Keratinocyte (primary cell): ENCODE data around the gene MERTK. TPM values are rescaled to one million over a fixed set of nuclear protein-coding genes. Genes with fewer than 3 reads are reported as not detected.

Source experiments
- DNase-seq: peaks from one replicate; pipeline ENCODE4 v3.0.0-alpha.2; 2011; ENCODE audit warnings: low read depth, missing footprints, low spot score
- FAIRE-seq: peaks from 2 replicates; lab custom pipeline; 2011; peaks lifted over from hg19 to GRCh38; lab: Jason Lieb, UNC
- H2AFZ ChIP-seq: 2 replicates; pipeline ENCODE4 v1.6.0; 2012; ENCODE audit warnings: low read length, control low read depth, inconsistent platforms; ENCODE audit not compliant: control insufficient read depth
- H3K27ac ChIP-seq: 2 replicates; pipeline ENCODE4 v1.5.1; 2011; ENCODE audit warnings: low read length; ENCODE audit not compliant: control insufficient read depth, insufficient read depth
- H3K27me3 ChIP-seq: 3 replicates; pipeline ENCODE4 v1.6.0; 2011; ENCODE audit warnings: low read length; ENCODE audit not compliant: control insufficient read depth, insufficient read depth; ENCODE audit errors: extremely low read depth
- H3K36me3 ChIP-seq, 2 experiments: 2 replicates in 1 of 2; 3 replicates in 1 of 2; pipeline ENCODE4 v1.5.1; 2011; ENCODE audit warnings: low read length in 2 of 2, mild to moderate bottlenecking in 1 of 2; ENCODE audit not compliant: control insufficient read depth in 2 of 2, insufficient read depth in 2 of 2; ENCODE audit errors: extremely low read depth in 1 of 2
- H3K4me1 ChIP-seq: 3 replicates; pipeline ENCODE4 v1.5.1; 2011; ENCODE audit warnings: low read length; ENCODE audit not compliant: control insufficient read depth, insufficient read depth; ENCODE audit errors: extremely low read depth
- H3K4me2 ChIP-seq: 3 replicates; pipeline ENCODE4 v1.6.0; 2011; ENCODE audit warnings: low read depth, low read length; ENCODE audit not compliant: control insufficient read depth, insufficient read depth; ENCODE audit errors: extremely low read depth
- H3K4me3 ChIP-seq, 3 experiments: fragments of 200-600 bp in 1 of 3; sonication (generic) in 1 of 3; 2 replicates in 2 of 3; 3 replicates in 1 of 3; pipeline ENCODE4 v1.5.1; 2011 to 2016; ENCODE audit warnings: low read length in 3 of 3, mild to moderate bottlenecking in 3 of 3, control low read depth in 2 of 3, inconsistent platforms in 1 of 3, low read depth in 1 of 3, mixed read lengths in 1 of 3, mixed run types in 1 of 3, moderate library complexity in 1 of 3; ENCODE audit not compliant: control insufficient read depth in 2 of 3, insufficient read depth in 2 of 3; ENCODE audit errors: extremely low read depth in 1 of 3
- H3K79me2 ChIP-seq: 2 replicates; pipeline ENCODE4 v1.6.0; 2012; ENCODE audit warnings: low read length; ENCODE audit not compliant: control insufficient read depth, insufficient read depth
- H3K9ac ChIP-seq: 3 replicates; pipeline ENCODE4 v1.6.0; 2011; ENCODE audit warnings: low read length; ENCODE audit not compliant: control insufficient read depth, insufficient read depth; ENCODE audit errors: extremely low read depth
- H3K9me1 ChIP-seq: 3 replicates; pipeline ENCODE4 v1.6.0; 2011; ENCODE audit warnings: low read length; ENCODE audit not compliant: control insufficient read depth, insufficient read depth; ENCODE audit errors: extremely low read depth
- H3K9me3 ChIP-seq: 2 replicates; pipeline ENCODE4 v1.5.1; 2012; ENCODE audit warnings: low read depth, low read length; ENCODE audit not compliant: control insufficient read depth
- H4K20me1 ChIP-seq: 3 replicates; pipeline ENCODE4 v1.6.0; 2011; ENCODE audit warnings: low read length; ENCODE audit not compliant: control insufficient read depth, insufficient read depth; ENCODE audit errors: extremely low read depth
- CTCF ChIP-seq, 3 experiments: IDR thresholded peaks in 1 of 3; conservative IDR thresholded peaks in 1 of 3; optimal IDR thresholded peaks in 1 of 3; 2 replicates in 2 of 3; 3 replicates in 1 of 3; pipeline versions ENCODE3 to v1.5.1; 2011; ENCODE audit warnings: low read length in 3 of 3, mild to moderate bottlenecking in 3 of 3, moderate library complexity in 2 of 3, control low read depth in 1 of 3, inconsistent platforms in 1 of 3; ENCODE audit not compliant: insufficient read depth in 2 of 3; ENCODE audit errors: extremely low read depth in 1 of 3
- EZH2 ChIP-seq: IDR thresholded peaks from one replicate; pipeline ENCODE4 v1.6.1; 2012; ENCODE audit warnings: inconsistent platforms, mild to moderate bottlenecking, low read length, moderate library complexity
- dilution Hi-C: fragments of 300-500 bp; cut with MboI; formaldehyde crosslinking; loops from one replicate; pipeline ENCODE4 v1.7.0; 2020; ENCODE audit warnings: low sequenced_read_pairs; ENCODE audit not compliant: extremely low pct_ligation_motif_present
- polyA plus RNA-seq, 5 experiments: library from polyadenylated mRNA; depleted of rRNA in 3 of 5; stranded (reverse) in 3 of 5; stranded (forward) in 1 of 5; unstranded in 1 of 5; fragments of >200 nt; gene quantifications; 1 replicate in 1 of 5; 2 replicates in 3 of 5; 3 replicates in 1 of 5; pipeline versions ENCODE4 v1.2.1 to v1.2.3, GENCODE V29; 2011 to 2012; ENCODE audit warnings: missing spikeins in 2 of 5, low read depth in 1 of 5, low replicate concordance in 1 of 5

Gene MERTK
- polyA plus RNA-seq, 1 donor (not counting 4 experiments of a cell fraction or from before 2014, with no cell fraction given), result 0.14 TPM

DNA sequence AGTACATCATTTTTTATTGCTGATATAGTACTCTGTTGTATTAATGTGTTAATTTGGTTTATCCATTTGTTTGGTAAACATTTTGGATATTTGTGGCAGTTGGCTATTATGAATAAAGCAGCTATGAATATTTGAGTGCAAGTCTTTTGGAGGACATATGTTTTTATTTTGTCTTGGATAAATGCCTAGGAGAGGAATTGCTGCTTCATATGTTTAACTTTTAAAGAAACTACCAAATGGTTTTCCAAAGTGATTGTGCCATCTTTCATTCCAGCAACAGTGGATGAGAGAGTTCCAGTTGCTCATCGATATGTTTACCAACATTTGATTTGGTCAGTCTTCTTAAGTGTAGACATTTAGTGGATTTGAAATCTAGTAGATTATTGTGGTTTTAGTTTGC is 51.8 kb downstream of the MERTK start:
- DNase-seq, result no peak
- dilution Hi-C loops, result no loop called here
- no peaks in the 10 kb centered on the region for H3K9me3 ChIP-seq
- peaks cover 8% of the 10 kb centered on the region for H4K20me1 ChIP-seq
- no peak overlapping the region for H3K9ac ChIP-seq
- H3K36me3 ChIP-seq, result no peaks in the 10 kb centered on the region
- H3K4me3 ChIP-seq, result no peak overlapping the region
- H3K27me3 ChIP-seq, result peaks cover 34% of the 10 kb centered on the region
- FAIRE-seq, result no peak
- TF ChIP-seq EZH2, result no peak
- TF ChIP-seq CTCF (optimal IDR thresholded peaks at IDR 0.05 in 1 of 3, IDR thresholded peaks at IDR 0.05 in 1 of 3, conservative IDR thresholded peaks at IDR 0.05 in 1 of 3; ENCODE audit: extremely low read depth in 1 of 3, insufficient read depth in 2 of 3, low read length in 3 of 3), result no peak
- H3K79me2 ChIP-seq, result no peaks in the 10 kb centered on the region
- H2AFZ ChIP-seq, result no peak overlapping the region
- H3K9me1 ChIP-seq, result no peaks in the 10 kb centered on the region
- peaks cover 15% of the 10 kb centered on the region for H3K4me1 ChIP-seq
- no peak overlapping the region for H3K27ac ChIP-seq
- no peak overlapping the region for H3K4me2 ChIP-seq

GRCh38 chr2:111951486-111951885 is 53.1 kb downstream of the MERTK start:
- Histone ChIP-seq H3K27ac (no peak overlapping the region), H3K79me2 (no peaks in the 10 kb centered on the region), H4K20me1 (peaks cover 3% of the 10 kb centered on the region), H2AFZ (no peak overlapping the region), H3K27me3 (peaks cover 27% of the 10 kb centered on the region), H3K9me1 (no peaks in the 10 kb centered on the region), H3K9me3 (no peaks in the 10 kb centered on the region), H3K36me3 (no peaks in the 10 kb centered on the region), H3K9ac (no peak overlapping the region), H3K4me1 (peaks cover 9% of the 10 kb centered on the region), H3K4me2 (no peak overlapping the region), H3K4me3 (no peak overlapping the region)
- TF ChIP-seq CTCF (optimal IDR thresholded peaks at IDR 0.05 in 1 of 3, IDR thresholded peaks at IDR 0.05 in 1 of 3, conservative IDR thresholded peaks at IDR 0.05 in 1 of 3; ENCODE audit: extremely low read depth in 1 of 3, insufficient read depth in 2 of 3, low read length in 3 of 3), result no peak
- no peak for TF ChIP-seq EZH2
- FAIRE-seq (no peak), DNase-seq (no peak)
- dilution Hi-C loops, result no loop called here
